ENCODE measurements around the gene CADPS2.

The CADPS2 gene

DNA sequence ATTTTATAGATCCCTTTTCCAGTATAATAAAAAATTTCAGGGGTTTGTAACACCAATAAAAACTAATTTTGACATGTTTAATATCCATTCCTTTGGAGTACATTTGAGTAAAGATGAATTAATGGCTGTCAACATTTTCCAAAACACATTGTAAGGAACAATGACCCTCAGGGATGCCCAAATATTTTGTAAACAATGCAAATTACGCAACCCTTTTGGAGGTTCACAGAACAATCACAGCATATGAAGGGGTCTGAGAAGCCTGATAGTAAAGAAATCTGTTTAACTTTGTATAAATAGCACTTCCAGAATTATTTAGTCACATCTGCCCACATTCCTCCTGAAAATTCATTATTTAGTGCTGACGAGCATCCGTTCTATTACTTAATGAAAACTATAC is 428.9 kb downstream of the CADPS2 start:
- no peaks in the 10 kb centered on the region for H3K9me3 ChIP-seq (replicated peaks; ENCODE audit: insufficient read depth, low read length)
- H3K36me3 ChIP-seq (replicated peaks; ENCODE audit: insufficient read depth, low read length): no peaks in the 10 kb centered on the region
- no peaks in the 10 kb centered on the region for H4K20me1 ChIP-seq (ENCODE audit: insufficient read depth, low read length)
- H3F3A ChIP-seq (ENCODE audit: insufficient read depth, low read length): no peaks in the 10 kb centered on the region
- H3K4me2 ChIP-seq (ENCODE audit: low read depth, low read length): no peak overlapping the region
- H3K9me2 ChIP-seq (replicated peaks; ENCODE audit: insufficient read depth, low read length): no peaks in the 10 kb centered on the region
- DNase-seq: no peak
- H3K4me3 ChIP-seq (ENCODE audit: low read length): no peak overlapping the region
- H3K79me2 ChIP-seq (ENCODE audit: low read length): no peaks in the 10 kb centered on the region
- no peaks in the 10 kb centered on the region for H3K4me1 ChIP-seq (ENCODE audit: low read length)
- no peak overlapping the region for H3K9ac ChIP-seq (ENCODE audit: low read length)
- no peak overlapping the region for H2AFZ ChIP-seq (ENCODE audit: low read length)
- H3K27ac ChIP-seq (ENCODE audit: low read length): no peak overlapping the region
- no peaks in the 10 kb centered on the region for H3K27me3 ChIP-seq (replicated peaks; ENCODE audit: insufficient read depth, low read length)
- TF ChIP-seq EZH2 (optimal IDR thresholded peaks at IDR 0.05; ENCODE audit: low read depth, low read length): no peak
- no peak for TF ChIP-seq CTCF (IDR thresholded peaks at IDR 0.05; ENCODE audit: low read length)
- no peak for TF ChIP-seq EZH2phosphoT487 (IDR thresholded peaks at IDR 0.05; ENCODE audit: low read length)

DNA sequence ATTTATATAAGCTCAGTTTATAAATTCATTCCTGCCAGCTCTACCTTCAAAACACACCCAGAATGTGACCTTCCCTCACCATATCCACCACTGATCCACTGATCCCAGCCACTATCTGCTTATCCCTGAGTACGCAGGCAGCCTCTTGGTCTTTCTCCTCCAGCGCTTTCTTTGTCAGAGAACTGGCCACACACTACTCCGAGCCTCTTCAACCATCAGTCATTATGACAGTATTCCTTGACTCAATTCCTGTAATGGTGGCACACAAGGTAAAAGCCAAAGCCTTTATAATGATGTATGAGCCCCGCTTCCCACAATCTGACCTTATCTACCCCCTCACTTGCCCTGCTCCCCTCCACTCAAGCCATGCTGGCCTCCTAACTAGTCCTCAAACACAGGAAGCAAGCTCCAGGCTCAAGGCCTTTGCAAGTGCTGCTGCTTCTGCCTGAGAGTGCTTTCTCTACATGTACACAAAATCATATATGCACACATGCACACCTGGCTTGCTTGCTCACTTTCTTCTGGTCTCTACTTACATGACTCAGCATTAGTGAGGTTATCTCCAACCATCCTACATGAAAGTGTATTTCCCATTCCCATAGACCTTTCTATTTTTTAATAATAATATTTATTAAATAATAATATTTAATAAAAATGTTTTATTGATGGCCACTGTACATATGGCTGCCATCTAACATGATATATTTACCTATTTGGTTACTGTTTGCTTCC is 431.3 kb downstream of the CADPS2 start:
- TF ChIP-seq CTCF (IDR thresholded peaks at IDR 0.05; ENCODE audit: low read length): no peak
- Histone ChIP-seq H3K9me2 (replicated peaks; ENCODE audit: insufficient read depth, low read length) (no peaks in the 10 kb centered on the region), H3K79me2 (ENCODE audit: low read length) (no peaks in the 10 kb centered on the region), H3K27me3 (replicated peaks; ENCODE audit: insufficient read depth, low read length) (no peaks in the 10 kb centered on the region), H3K9me3 (replicated peaks; ENCODE audit: insufficient read depth, low read length) (no peaks in the 10 kb centered on the region), H3F3A (ENCODE audit: insufficient read depth, low read length) (no peaks in the 10 kb centered on the region), H3K4me3 (ENCODE audit: low read length) (no peak overlapping the region), H3K27ac (ENCODE audit: low read length) (no peak overlapping the region), H3K9ac (ENCODE audit: low read length) (no peak overlapping the region), H3K4me2 (ENCODE audit: low read depth, low read length) (no peak overlapping the region), H3K4me1 (ENCODE audit: low read length) (no peaks in the 10 kb centered on the region), H2AFZ (ENCODE audit: low read length) (no peak overlapping the region), H4K20me1 (ENCODE audit: insufficient read depth, low read length) (no peaks in the 10 kb centered on the region), H3K36me3 (replicated peaks; ENCODE audit: insufficient read depth, low read length) (no peaks in the 10 kb centered on the region)
- DNase-seq: peak; percentile 45

GRCh38 chr7:122453432-122453831 is 432.8 kb downstream of the CADPS2 start:
- H3K79me2 ChIP-seq (ENCODE audit: low read length): no peaks in the 10 kb centered on the region
- H4K20me1 ChIP-seq (ENCODE audit: insufficient read depth, low read length): no peaks in the 10 kb centered on the region
- no peaks in the 10 kb centered on the region for H3F3A ChIP-seq (ENCODE audit: insufficient read depth, low read length)
- H3K4me3 ChIP-seq (ENCODE audit: low read length): no peak overlapping the region
- H3K4me1 ChIP-seq (ENCODE audit: low read length): no peaks in the 10 kb centered on the region
- H3K36me3 ChIP-seq (replicated peaks; ENCODE audit: insufficient read depth, low read length): no peaks in the 10 kb centered on the region
- H3K27ac ChIP-seq (ENCODE audit: low read length): no peak overlapping the region
- TF ChIP-seq CTCF (IDR thresholded peaks at IDR 0.05; ENCODE audit: low read length) (no peak), EZH2 (optimal IDR thresholded peaks at IDR 0.05; ENCODE audit: low read depth, low read length) (no peak), EZH2phosphoT487 (IDR thresholded peaks at IDR 0.05; ENCODE audit: low read length) (no peak)
- H3K4me2 ChIP-seq (ENCODE audit: low read depth, low read length): no peak overlapping the region
- DNase-seq: no peak
- no peak overlapping the region for H3K9ac ChIP-seq (ENCODE audit: low read length)
- H3K27me3 ChIP-seq (replicated peaks; ENCODE audit: insufficient read depth, low read length): no peaks in the 10 kb centered on the region
- H3K9me3 ChIP-seq (replicated peaks; ENCODE audit: insufficient read depth, low read length): no peaks in the 10 kb centered on the region
- H3K9me2 ChIP-seq (replicated peaks; ENCODE audit: insufficient read depth, low read length): no peaks in the 10 kb centered on the region
- H2AFZ ChIP-seq (ENCODE audit: low read length): no peak overlapping the region

All from MM.1S (cell line).